ENCODE data around the gene LRRC74B. TPM values are rescaled to one million over a fixed set of nuclear protein-coding genes. Genes with fewer than 3 reads are reported as not detected.

LRRC74B gene
- total and polyA plus RNA-seq, 2 experiments from 2014 or later, result not detected

GRCh38 chr22:21052715-21053459 is 7.1 kb downstream of the LRRC74B start (continued):
- TF ChIP-seq ZNF462 (CRISPR knock-in tag; IDR thresholded peaks at IDR 0.05) (no peak), EZH2phosphoT487 (IDR thresholded peaks at IDR 0.05; ENCODE audit: unreplicated experiment) (no peak), CTCF (conservative IDR thresholded peaks at IDR 0.05; ENCODE audit: low read depth in 2 of 2) (no peak), REST (IDR thresholded peaks at IDR 0.05; ENCODE audit: unreplicated experiment) (no peak), ZNF331 (CRISPR knock-in tag; IDR thresholded peaks at IDR 0.05; ENCODE audit: low read depth) (no peak)
